Measurements from ENCODE around the gene PPP1R13B.

The PPP1R13B gene

GRCh38 chr14:103772078-103772712, 75.2 kb downstream of the PPP1R13B start:
- no peak for DNase-seq

GRCh38 chr14:103770902-103771301, 76.5 kb downstream of the PPP1R13B start:
- no peak for DNase-seq

GRCh38 chr14:103770500-103770899, 76.9 kb downstream of the PPP1R13B start:
- no peak for DNase-seq

- no peak for DNase-seq
These were observed 80.0 kb downstream of the PPP1R13B start for GRCh38 chr14:103767336-103767894.

GRCh38 chr14:103765526-103765925, 81.8 kb downstream of the PPP1R13B start:
- no peak for DNase-seq

GRCh38 chr14:103763730-103764488, 83.5 kb downstream of the PPP1R13B start:
- DNase-seq = no peak

- DNase-seq = no peak
These were observed 84.8 kb downstream of the PPP1R13B start for GRCh38 chr14:103762541-103762940.

GRCh38 chr14:103762036-103762435, 85.3 kb downstream of the PPP1R13B start:
- no peak for DNase-seq

- DNase-seq = no peak
These were observed 89.2 kb downstream of the PPP1R13B start for GRCh38 chr14:103758059-103758776.

- DNase-seq = no peak
These were observed 92.3 kb downstream of the PPP1R13B start for GRCh38 chr14:103755060-103755459.

GRCh38 chr14:103753774-103754173, 93.6 kb downstream of the PPP1R13B start:
- DNase-seq = no peak

- DNase-seq = no peak
These were observed 97.5 kb downstream of the PPP1R13B start for GRCh38 chr14:103749860-103750259.

- DNase-seq = no peak
These were observed 97.9 kb downstream of the PPP1R13B start for GRCh38 chr14:103749452-103749851.

GRCh38 chr14:103748534-103748857, 98.9 kb downstream of the PPP1R13B start:
- peak; percentile 55 for DNase-seq

GRCh38 chr14:103746701-103747100, 100.7 kb downstream of the PPP1R13B start:
- no peak for DNase-seq

GRCh38 chr14:103745424-103745823, 102.0 kb downstream of the PPP1R13B start:
- no peak for DNase-seq

GRCh38 chr14:103744621-103745395, 102.6 kb downstream of the PPP1R13B start:
- no peak for DNase-seq

GRCh38 chr14:103743691-103744090, 103.7 kb downstream of the PPP1R13B start:
- no peak for DNase-seq

- no peak for DNase-seq
These were observed 104.7 kb downstream of the PPP1R13B start for GRCh38 chr14:103742499-103743255.

GRCh38 chr14:103741876-103742275, 105.5 kb downstream of the PPP1R13B start:
- no peak for DNase-seq

GRCh38 chr14:103740991-103741689, 106.2 kb downstream of the PPP1R13B start:
- DNase-seq = no peak

Measured in CD4-positive, alpha-beta T cell treated with Interleukin-10 for 1 hour (primary cell).